H1 (cell line): ENCODE results near the gene TRABD. TPM values are rescaled to one million over a fixed set of nuclear protein-coding genes. Genes with fewer than 3 reads are reported as not detected.

Experiments used
- HDAC2 ChIP-seq, 2 experiments: fragments of 300-600 bp in 1 of 2; sonication (generic) in 1 of 2; IDR thresholded peaks; 2 replicates each; pipeline ENCODE4 v1.6.1; 2011 to 2012; ENCODE audit warnings: low read depth in 2 of 2, low read length in 2 of 2, mild to moderate bottlenecking in 2 of 2, moderate library complexity in 2 of 2, borderline replicate concordance in 1 of 2, inconsistent platforms in 1 of 2
- RFX5 ChIP-seq: IDR thresholded peaks from 2 replicates; pipeline ENCODE4 v1.6.1; 2011; ENCODE audit warnings: low read depth, low read length, improper control_type of control experiment, borderline replicate concordance
- polyA plus RNA-seq, 7 experiments: library from polyadenylated mRNA; depleted of rRNA in 3 of 7; stranded (reverse) in 5 of 7; unstranded in 2 of 7; fragments of >200 nt in 5 of 7; fragments of 200-250 nt in 2 of 7; gene quantifications; 1 replicate in 5 of 7; 2 replicates in 1 of 7; 4 replicates in 1 of 7; pipeline versions ENCODE4 v1.2.1 to v1.2.3, GENCODE V29; 2011 to 2013; ENCODE audit warnings: missing spikeins in 2 of 7, mixed read lengths in 2 of 7
- total RNA-seq: library from RNA; stranded (reverse); fragmentation: NEBNext Ultra II Directional; extraction: Animal tissue kit (Norgen Biotek cat#: 25700); gene quantifications from 2 replicates; pipeline ENCODE4 v1.2.1, GENCODE V29; 2021

The TRABD gene
- total and polyA plus RNA-seq, 2 of the 8 experiments (the other 6 are each of a cell fraction or from before 2014, with no cell fraction given), result 44.2 to 57.5 TPM

DNA sequence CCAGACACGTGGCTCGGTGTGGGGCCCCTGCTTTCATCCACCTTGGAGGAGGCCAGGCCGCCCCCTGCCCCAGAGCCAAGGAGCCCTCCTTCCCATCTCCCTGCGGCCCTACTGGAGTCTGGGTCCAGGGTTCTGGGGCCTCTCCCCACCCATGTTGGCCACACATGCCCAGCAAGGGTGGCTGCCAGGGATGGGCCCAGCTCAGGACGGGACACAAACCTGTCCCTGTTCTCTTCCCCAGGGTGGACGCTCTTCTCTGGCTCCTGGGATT lies 10.6 kb upstream of the TRABD start (continued):
- TF ChIP-seq HDAC2 (IDR thresholded peaks at IDR 0.05; ENCODE audit: borderline replicate concordance in 1 of 2, low read depth in 2 of 2, low read length in 2 of 2) (no peak), RFX5 (no peak)
